Left renal pelvis (tissue), 4 donors: ENCODE data around the gene LOXHD1. TPM values are rescaled to one million over a fixed set of nuclear protein-coding genes. Genes with fewer than 3 reads are reported as not detected.

Source experiments
- DNase-seq, 4 donors: peaks; one replicate each; pipeline ENCODE4 v3.0.0-alpha.2; 2013; ENCODE audit warnings: low read depth in 4 of 4, low spot score in 3 of 4
- polyA plus RNA-seq, 4 donors: library from polyadenylated mRNA; unstranded; fragments of 120-200 nt; gene quantifications; one replicate each; pipeline ENCODE4 v1.2.1, GENCODE V29; 2013; ENCODE audit not compliant: insufficient read length in 4 of 4

LOXHD1 gene
- polyA plus RNA-seq, 4 donors, result 0.56 to 0.85 (median 0.61) TPM

DNA sequence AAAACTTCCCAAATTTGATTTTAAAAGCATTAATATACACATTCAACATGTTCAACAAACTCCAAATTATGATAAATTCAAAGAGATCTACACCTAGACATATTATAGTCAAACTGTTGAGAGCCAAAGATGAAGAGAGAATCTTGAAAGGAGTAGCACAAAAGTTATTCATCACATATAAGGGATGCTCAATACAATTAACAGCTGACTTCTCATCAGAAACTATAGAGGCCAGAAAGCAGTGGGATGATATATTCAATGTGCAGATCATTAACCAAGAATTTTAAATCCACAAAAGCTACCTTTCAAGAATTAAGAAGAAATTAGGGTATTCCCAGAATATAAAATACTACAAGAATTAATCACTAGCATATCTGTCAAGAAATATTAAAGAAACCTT is 75.4 kb downstream of the LOXHD1 start:
- DNase-seq, result no peak

DNA sequence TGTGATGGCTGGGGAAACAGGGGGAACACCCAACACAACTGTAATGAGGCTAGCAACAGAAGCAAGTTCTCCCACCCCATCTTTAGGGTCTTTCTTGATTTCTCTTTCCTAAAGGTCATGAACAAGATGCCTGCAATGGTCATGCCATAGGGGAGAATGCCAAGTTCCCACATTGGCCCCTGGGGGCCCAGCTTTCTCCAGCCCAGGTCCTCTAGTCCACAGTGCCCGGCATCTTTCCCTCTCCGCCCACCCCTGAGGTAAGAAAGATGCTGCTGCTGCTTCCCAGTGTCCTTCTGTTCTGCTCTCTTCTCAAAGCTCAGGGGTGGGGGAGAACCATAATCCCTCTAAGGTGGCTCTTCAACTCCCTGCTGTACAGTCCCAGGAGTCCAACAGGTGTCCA is 78.0 kb downstream of the LOXHD1 start:
- no peak for DNase-seq

DNA sequence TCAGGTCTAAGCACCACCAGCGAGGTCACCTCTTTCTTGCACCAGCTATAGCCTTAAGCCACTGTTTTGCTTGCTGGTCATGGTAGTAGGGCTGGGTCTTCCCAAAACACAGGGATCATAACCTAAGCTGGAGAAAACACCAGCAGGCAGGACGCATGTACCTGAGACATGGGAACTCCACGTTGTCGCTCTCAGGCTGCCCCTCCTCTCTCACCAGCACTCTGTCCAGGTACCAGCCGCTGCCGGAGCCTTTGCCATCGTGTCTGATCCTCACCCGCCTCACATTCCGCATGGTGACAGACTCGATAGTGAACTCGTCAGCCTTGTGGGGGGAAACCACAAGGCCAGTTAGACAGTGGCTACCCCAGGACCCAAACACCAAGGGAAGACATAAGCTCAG is 79.5 kb downstream of the LOXHD1 start:
- DNase-seq, result no peak

DNA sequence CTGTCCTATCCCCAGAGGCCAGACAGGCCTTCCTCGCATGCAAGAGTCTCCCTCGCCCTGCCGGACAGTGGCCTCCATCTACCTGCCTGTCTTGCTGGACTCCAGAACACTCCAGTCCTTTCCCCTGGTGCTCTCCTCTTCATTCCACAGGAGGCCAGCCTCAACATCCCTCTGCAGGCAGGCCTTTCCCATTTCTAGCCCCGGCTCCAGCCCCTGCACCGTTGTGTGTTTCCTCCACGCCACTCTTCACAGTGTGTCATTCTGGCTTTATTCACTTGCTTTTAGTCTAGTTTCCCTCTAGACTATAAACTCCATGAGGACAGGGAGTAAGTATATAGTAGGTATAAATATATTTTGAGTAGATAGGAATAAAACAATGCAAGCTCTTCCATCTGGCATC is 81.2 kb downstream of the LOXHD1 start:
- no peak for DNase-seq

DNA sequence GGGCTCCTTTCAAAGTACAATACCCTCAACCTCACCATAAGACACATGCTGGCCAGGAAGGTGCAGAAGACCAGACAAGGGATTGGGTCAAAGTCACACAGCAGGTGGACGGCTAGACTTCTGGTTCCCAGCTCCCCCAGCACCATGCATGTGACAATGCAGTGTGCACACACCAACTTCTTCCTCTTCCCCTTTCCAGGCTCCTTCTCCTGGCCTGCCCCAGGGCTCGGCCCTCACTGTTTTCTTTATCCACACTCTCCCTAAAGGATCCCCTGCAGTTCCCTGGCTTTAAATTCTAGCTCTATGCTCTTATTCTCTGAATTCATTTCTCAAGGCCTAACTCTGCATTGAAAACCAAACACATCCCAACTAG is 82.3 kb downstream of the LOXHD1 start:
- DNase-seq, result no peak

DNA sequence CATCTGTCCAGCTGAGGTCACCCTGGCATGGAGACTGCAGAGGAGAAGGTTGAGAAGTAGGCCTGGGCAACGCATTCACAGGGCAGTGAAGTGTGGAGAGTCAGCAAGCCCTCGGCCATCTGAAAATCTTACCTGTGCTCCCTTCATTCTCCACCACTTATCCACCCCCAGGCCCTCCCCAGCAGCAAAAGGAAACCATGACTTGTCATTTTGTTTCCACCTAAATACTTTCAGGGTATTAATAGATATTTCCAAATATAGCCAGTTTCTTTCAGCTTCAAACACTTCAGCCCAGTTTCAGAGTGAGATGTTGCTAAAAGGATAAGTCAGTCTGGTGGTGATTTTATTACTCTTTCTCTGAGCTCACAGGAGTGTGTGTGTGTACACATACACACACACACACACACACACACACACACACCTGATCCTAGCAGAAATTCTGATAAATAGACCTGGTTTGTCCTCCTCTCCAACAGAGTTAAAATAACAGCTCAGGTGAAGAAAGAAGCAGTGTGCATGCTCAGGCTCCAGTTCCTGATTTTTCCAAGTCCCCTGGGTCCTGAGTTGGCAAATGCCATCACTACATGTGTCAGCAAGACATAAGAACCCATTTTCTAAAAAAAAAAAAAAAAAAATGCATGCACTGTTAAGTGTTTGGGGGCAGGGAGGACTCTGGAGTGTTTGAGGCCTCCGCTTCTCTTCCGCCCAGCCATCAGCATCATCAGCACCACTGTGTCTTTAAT is 82.8 kb downstream of the LOXHD1 start:
- no peak for DNase-seq

DNA sequence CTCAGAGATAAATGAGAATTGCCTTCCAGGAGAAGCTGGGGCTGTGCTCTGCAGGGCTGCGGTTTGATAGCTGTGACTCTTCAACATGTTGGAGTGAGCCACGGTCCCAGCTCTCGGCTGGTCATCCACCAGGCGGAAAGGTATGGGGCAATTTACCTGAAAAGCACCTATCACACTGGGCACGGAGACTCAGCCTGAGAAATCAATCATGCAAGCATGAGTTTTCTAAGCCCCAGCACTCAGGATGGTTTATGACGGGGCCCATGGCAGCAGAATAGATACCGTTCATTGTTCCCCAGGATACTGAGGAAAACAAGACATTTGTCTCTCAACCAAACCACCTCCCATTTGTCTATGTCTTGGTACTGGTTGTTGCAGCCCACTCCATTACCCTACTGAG is 83.9 kb downstream of the LOXHD1 start:
- DNase-seq, result no peak

DNA sequence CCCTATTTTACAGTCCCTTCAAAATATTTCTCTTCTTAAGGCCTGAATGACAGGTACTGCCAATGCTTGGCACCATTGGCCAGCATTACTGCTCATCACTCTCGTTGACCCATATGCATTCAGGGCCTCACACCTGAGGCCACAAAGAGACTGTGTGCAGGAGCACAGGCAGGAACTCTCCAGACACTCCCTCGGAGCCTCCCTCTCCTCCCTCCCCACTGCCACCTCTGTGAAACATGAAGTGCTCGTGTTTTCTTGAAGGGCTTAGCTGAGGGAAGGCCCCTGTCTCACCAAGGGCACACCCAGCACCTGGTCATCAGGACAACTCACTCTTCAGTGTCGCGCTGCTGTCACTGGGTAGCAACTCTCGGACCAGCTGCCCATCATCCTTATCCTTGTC is 85.3 kb downstream of the LOXHD1 start:
- DNase-seq, result no peak

DNA sequence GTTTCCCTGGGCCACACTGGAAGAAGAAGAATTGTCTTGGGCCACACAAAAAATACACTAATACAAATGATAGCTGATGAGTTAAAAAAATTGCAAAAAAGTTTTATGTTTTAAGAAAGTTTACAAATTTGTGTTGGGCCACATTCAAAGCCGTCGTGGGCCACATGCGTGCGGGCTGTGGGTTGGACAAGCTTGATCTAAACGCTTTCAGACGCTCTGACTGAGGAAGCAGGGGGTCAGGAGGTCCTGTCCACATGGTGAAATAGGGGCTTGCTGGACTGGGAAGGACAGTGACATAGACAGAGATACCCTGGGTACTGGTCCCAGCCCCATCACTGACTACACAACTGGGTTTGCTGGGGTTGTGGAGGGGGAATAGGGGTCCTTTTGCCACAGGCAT is 86.4 kb downstream of the LOXHD1 start:
- DNase-seq, result no peak

DNA sequence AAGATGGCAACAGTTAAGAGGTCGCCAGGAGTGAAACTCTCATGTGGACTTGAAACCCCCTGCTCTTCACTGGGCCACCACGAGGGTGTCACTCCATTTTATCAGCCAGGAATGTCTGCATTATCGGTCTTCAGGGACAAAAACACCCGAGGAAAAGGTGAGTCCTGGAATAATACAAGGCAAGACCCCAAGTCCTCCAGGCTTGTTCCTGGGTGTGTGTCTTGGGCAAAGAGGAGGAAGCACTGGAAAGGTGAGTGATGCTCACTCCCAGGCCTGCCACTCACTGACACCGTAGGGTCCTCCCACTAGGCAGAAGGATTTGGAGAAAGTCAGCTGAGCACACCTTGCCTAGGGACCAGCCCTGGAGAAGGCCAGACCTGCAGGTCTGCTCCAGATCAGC is 86.9 kb downstream of the LOXHD1 start:
- DNase-seq, result no peak

DNA sequence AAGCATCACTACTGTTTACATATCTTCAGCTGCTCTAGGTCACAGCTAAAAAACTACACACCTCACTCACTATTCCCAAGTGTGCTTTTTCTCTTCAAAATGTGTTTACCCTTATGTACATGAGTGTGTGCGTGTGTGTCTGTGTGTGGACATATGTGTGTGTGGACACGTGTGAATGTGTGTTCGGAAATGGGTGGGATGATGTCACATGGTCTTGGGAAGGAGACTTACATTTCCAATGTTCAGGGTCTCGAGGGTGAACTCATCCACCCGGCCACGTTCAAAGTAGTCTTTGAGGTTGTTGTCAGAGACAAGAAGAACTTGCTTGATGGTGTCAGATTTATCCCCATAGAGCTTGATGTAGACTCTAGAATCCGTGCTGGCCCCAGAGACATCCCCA is 87.8 kb downstream of the LOXHD1 start:
- no peak for DNase-seq

DNA sequence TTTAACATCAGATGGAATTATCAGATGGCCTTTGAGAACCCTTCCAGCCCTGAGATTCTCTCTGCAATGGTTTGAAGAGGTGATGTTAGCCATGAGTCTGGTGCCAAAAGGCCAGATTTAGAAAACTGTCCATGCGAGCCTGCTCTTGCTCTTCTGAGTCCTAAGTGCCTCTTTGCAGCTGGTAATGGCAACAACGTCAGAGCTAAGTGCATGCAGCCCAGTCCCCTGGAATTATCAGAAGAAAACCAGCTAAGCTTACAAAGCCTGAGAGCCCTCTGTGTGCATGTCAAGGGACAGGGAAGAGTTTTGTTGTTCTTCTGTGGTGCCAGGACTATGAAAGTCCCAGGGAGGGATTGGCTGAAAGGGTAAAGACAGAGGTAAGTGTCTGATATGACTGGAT is 89.8 kb downstream of the LOXHD1 start:
- no peak for DNase-seq

DNA sequence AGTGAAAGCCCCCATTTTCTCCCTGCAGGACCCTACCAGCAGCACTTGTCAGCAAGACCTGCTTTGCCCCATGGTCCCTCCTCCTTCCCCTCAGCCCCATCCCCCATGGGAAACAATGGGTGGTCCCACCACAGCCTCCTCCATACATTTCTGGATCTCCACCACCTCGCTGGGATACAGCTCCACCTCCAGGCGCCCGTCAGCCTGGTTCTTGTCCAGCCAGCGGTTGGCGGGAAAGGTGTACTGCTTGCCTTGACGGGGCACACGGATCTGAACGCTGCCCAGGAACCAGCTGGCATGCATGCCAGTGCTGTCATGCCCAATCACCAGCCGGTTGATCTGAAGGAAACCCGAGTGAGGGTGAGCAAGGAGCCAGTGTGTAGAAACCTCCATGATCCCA is 90.9 kb downstream of the LOXHD1 start:
- no peak for DNase-seq

DNA sequence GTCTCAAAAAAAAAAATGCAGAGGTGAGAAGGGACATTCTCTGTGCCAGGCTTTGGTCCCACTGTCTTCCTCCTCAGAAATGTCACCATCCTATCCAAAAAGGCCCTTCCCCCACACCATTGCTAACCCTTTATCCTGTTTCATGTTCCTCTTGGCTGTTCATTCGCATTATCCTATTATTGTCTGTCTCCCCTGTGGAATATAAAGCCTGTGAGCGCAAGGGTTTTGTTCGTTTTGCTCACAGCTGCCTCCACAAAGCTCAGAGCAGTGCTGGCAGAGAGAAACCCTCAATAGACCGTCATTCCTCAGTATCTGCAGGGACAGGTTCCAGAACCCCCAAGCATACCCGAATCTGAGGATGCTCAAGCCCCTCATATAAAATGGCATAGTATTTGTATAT is 91.8 kb downstream of the LOXHD1 start:
- DNase-seq, result no peak

DNA sequence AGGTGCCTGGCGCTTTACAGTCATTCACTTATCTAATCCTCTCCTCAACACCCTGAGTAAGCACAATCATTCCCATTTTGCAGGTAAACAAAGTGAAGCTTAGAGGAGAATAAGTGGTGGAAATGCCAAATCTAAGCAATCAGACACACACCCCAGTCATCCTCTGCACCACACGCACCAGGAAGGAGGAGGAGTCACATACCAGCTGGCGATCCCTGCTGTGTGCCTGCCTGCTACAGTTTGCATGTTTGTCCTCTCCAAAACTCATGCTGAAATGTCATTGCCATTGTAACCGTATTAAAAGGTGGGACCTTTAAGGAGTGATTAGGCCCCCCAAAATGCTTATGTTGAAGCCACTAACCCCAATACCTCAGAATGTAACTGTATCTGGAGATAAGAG is 93.7 kb downstream of the LOXHD1 start:
- no peak for DNase-seq

DNA sequence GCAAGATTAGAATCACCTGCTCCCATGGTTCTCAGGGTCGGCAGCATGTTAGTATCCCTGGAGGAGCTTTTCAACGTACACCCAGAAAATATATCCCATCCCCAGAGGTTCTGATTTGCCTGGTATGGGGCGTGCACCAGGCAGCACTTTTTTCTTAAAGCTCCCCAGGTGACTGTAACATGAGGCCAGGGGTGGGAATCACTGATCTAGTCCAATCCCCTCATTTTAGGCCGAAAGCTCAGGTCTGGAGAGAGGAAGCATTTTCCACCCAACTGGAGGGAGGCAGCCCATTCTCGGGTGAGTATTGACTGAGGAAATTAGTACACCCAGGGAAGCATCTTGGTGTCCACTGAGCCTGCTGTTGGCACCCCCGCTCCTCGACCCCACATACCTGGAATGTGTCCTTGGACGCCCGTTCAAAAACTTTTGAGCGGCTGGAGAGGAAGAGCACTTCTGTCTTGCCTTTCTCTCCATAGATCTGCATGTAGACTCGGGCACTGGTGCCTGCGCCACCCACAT is 94.3 kb downstream of the LOXHD1 start:
- no peak for DNase-seq

DNA sequence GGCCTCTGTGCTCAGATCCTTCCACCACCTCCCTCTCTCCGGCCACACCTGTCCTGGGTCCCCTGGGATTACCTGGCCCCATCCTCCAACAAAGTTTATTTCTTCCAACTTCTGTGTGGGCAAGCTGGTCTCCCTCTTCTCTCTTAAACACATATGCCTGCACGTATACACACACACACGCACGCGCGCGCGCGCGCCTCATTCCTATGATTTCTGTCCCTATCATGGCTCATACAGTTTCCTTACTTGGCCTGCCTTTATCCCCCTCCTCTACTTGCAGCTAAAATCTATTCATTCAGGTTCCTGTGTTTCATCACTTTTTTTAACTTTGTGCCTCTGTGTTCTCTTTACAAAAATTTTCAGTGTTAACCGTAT is 96.4 kb downstream of the LOXHD1 start:
- no peak for DNase-seq

DNA sequence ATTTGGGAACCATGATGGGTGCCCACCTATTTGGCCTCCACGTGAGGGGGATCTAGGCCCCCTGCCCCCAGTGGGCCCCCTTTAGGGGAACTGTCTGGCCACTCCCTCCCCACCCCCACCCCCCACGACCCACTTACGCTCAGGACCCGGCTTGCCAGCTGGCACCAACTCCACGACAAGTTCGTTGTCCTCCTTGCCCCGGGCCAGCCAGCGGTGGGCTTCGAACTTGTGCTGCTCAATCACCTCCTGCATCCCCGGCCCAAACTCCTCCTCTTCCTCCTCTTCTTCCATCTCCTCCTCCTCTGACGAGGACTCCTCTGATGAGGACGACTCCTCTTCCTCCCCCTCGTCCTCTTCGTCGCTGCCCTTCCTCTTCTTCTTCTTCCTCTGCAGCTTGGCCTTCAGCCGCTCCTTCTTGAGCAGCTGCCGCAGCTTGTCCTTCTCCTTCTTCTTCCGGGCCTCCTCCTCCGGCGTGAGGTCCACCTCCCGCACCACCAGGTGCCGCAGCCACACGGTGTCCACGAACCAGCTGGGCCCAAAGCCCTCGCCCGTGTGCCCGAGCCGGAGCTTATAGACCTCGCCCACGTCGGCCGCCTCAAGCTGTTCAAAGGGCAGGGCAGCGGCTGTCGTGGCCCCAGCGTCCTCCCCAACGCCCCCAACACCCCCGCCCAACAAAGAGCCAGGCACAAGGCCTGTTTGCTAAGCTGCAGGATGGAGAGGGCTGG is 96.9 kb downstream of the LOXHD1 start:
- DNase-seq, result no peak

DNA sequence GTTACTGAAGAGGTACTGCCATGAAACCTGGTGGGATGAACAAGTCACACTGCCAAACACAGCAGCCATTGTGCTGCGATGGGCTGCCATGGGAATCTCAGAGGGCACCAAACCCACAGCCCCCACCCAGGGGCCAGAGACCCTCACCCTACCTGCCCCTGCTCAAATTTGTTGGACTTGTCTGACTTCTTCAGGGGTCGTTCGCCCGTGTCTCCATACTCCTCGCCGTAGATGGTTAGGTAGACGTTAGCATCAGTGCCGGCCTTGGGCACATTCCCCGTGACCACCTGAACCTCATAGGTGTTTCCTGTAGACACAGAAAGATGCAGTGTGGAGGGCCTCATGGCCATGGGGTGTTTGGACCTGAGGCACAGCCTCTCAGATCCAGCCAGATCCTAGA is 97.7 kb downstream of the LOXHD1 start:
- DNase-seq, result no peak

DNA sequence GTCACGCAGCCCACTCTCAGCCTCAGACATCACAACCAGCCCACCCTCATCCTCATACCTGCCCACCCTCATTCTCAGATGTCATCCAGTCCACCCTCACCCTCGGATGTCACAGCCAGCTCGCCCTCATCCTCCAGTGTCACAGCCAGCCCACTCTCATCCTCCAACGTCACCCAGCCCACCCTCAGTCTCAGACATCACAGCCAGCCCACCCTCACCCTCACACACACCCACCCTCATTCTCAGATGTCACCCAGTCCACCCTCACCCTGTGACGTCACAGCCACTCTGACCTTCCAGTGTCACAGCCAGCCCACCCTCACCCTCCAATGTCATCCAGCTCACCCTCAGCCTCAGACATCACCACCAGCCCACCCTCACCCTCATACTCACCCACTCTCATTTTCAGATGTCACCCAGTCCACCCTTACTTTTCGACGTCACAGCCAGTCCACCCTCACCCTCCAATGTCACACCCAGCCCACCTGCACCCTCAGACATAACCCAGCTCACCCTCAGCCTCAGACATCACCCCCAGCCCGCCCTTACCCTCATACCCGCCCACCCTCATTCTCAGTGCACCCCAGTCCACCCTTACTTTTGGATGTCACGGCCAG is 100.3 kb downstream of the LOXHD1 start:
- DNase-seq, result no peak

DNA sequence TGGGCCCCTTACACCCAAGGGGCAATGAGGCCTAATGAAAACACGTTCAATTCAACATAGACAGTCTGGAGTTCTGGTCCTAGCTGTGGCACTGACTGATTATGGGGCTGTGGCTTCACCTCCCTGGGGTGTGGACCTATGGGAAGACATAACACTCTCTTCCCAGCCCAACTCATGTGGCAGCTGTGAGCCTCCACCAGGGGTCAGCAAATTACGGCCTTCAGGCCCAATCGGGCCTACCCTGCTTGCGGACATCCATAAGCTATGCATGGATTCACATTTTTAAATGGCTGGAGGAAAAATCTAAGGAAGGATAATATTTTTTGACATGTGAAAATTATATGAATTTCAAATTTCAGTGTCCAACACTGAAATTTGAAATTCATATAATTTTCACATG is 101.3 kb downstream of the LOXHD1 start:
- no peak for DNase-seq

DNA sequence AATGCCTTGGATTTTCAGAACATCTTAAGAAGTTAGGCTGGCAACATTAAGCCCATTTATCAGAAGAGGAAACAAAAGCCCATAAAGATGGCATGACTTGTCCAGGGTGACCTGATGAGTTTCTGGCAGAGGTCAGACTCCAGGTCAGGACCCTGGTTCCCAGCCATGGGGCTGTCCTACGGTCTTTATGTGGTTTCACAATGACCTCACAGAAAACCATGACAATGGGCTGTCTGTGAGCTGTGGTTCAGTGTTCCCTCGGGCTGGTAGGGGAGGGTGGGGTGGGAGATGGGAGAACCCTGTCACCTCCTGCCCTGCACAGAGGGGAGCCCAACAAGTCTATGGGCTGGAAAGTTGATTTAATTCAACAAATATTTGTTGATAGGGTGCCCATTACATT is 101.8 kb downstream of the LOXHD1 start:
- no peak for DNase-seq
